Measurements from ENCODE around the gene PPP2R2C.

PPP2R2C gene

DNA sequence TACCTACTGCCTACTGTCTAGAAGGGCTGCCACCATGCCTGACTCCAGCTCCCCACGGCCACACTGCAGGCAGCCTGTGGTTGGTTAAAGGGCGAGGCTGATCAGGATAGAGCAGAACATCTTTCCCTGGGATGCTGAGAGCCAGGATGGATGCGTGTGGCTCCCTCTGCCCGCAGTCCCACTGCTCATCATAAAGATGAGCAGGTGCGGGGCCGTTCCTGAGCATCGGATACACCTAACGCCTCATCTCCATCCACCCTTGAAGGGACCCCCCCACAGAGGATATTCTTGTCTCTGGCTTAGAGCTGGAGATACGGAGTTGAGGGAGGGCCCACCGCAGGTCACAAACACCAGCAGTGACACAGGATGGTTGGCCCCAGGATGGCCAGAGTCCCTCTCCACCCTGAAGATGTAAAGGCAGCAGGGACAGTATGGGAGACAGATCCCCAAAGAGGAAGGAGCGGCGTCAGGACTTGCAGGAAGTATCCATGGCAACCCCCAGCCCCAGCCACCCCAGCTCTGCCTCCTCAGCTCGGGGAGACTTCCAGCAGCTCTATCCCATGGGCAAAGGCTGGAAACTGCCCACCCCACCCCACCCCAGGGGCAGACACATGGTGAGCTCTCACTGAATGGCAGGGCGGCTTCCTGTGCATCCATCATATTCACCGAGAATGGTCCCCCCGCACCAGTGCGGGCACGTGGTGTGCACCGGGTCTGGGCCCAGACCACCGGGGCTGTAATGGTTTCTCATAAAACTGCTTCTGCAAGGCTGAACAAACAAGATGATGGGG, 19.3 kb downstream of the PPP2R2C start:
- Mint-ChIP-seq H3K9me3 (peaks cover 2% of the 10 kb centered on the region), H3K27me3 (ENCODE audit: low read depth, poor library complexity) (peaks cover 38% of the 10 kb centered on the region), H3K4me3 (no peak overlapping the region), H3K4me1 (peaks cover 31% of the 10 kb centered on the region), H3K27ac (no peak overlapping the region), H3K36me3 (ENCODE audit: low read depth) (no peaks in the 10 kb centered on the region)
- no peak for DNase-seq
- TF ChIP-seq, protein P1, sequence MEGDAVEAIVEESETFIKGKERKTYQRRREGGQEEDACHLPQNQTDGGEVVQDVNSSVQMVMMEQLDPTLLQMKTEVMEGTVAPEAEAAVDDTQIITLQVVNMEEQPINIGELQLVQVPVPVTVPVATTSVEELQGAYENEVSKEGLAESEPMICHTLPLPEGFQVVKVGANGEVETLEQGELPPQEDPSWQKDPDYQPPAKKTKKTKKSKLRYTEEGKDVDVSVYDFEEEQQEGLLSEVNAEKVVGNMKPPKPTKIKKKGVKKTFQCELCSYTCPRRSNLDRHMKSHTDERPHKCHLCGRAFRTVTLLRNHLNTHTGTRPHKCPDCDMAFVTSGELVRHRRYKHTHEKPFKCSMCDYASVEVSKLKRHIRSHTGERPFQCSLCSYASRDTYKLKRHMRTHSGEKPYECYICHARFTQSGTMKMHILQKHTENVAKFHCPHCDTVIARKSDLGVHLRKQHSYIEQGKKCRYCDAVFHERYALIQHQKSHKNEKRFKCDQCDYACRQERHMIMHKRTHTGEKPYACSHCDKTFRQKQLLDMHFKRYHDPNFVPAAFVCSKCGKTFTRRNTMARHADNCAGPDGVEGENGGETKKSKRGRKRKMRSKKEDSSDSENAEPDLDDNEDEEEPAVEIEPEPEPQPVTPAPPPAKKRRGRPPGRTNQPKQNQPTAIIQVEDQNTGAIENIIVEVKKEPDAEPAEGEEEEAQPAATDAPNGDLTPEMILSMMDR (IDR thresholded peaks at IDR 0.05), result no peak

- Mint-ChIP-seq H3K27ac (no peak overlapping the region), H3K4me3 (no peak overlapping the region), H3K27me3 (ENCODE audit: low read depth, poor library complexity) (peaks cover 34% of the 10 kb centered on the region), H3K4me1 (peaks cover 39% of the 10 kb centered on the region), H3K36me3 (ENCODE audit: low read depth) (no peaks in the 10 kb centered on the region), H3K9me3 (no peaks in the 10 kb centered on the region)
- TF ChIP-seq, protein P1 (IDR thresholded peaks at IDR 0.05), result no peak
- no peak for DNase-seq
Observed at GRCh38 chr4:6452116-6452896, 20.1 kb downstream of the PPP2R2C start.

DNA sequence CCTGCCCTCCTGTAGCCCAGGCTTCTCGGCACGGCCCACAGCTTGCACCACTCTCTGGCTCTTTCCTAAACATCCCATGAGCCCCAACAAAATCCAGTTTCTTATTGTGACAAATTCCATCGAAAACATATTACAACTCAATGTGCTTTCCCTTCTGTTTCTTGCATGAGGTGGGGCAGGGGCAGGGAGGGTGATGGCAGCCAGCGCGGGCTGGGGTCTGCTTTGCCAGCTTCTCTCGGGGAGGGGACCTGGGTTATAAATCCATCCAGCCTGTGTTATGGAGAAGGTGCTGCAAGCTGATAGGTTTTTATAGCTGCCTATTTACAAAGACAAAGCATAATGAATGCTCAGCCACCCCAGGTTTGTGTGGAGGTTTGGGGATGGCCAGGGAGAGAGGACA, 21.1 kb downstream of the PPP2R2C start:
- H3K36me3 Mint-ChIP-seq (ENCODE audit: low read depth), result no peaks in the 10 kb centered on the region
- no peak overlapping the region for H3K4me3 Mint-ChIP-seq
- TF ChIP-seq, protein P1 (IDR thresholded peaks at IDR 0.05), result no peak
- no peaks in the 10 kb centered on the region for H3K9me3 Mint-ChIP-seq
- no peak for DNase-seq
- no peak overlapping the region for H3K27ac Mint-ChIP-seq
- peaks cover 29% of the 10 kb centered on the region for H3K27me3 Mint-ChIP-seq (ENCODE audit: low read depth, poor library complexity)
- H3K4me1 Mint-ChIP-seq, result peaks cover 44% of the 10 kb centered on the region

DNA sequence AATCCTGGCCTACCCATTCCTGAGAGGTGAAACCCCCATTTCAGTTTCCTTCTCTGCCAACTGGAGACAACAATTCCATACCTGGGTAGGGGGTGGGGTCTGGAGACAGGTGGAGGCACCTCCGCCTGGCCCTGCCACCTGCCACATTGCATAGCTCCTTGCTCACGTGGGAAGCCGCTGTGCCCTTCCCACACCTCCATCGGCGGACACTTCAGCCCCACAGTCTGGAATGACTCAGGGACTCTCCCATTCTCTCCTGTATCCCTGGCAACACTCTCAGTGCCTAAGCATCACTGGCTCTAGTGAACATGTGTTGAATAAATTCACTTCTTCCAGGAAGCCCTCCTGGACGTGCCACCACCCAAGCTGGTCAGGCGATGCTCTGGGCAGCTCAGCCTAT, 21.7 kb downstream of the PPP2R2C start:
- no peaks in the 10 kb centered on the region for H3K36me3 Mint-ChIP-seq (ENCODE audit: low read depth)
- no peak overlapping the region for H3K4me3 Mint-ChIP-seq
- peaks cover 28% of the 10 kb centered on the region for H3K27me3 Mint-ChIP-seq (ENCODE audit: low read depth, poor library complexity)

DNA sequence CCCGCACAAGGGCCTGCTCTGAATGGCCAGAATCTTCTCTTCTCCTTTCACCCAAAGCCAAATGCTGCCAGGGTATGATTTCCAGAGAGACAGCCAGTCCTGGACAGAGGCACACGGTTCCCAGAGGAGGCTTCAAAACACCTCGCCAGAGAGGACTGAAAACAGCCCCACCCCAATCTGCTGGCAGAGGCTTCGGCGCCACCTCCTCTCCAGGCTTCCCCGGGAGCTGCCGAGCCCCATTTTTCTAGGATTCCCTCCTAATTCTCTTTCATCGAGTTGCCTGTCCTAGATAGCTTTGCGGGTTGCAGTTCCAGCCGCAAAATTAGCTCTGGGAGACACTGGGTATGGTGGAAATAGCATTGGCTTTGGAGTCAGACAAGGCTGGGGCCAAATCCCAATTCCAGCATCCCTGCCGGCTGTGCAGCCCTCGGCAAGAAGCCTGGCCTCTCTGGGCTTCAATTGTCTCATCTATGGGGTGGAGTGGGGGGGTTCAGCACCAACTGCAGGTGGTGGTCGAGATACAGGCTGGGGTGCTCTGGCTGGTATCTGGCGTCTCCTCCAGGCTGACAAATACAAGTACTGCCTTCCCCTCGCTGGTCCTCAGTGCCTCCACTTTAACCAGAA, 22.6 kb downstream of the PPP2R2C start:
- TF ChIP-seq, protein P1 (IDR thresholded peaks at IDR 0.05), result no peak
- DNase-seq, result no peak
- peaks cover 47% of the 10 kb centered on the region for H3K4me1 Mint-ChIP-seq
- no peak overlapping the region for H3K4me3 Mint-ChIP-seq
- no peak overlapping the region for H3K27ac Mint-ChIP-seq
- H3K36me3 Mint-ChIP-seq (ENCODE audit: low read depth), result no peaks in the 10 kb centered on the region
- no peaks in the 10 kb centered on the region for H3K9me3 Mint-ChIP-seq
- peaks cover 20% of the 10 kb centered on the region for H3K27me3 Mint-ChIP-seq (ENCODE audit: low read depth, poor library complexity)

More for the DNA sequence above, 21.7 kb downstream of the PPP2R2C start:
- Mint-ChIP-seq H3K9me3 (no peaks in the 10 kb centered on the region), H3K27ac (no peak overlapping the region), H3K4me1 (peaks cover 47% of the 10 kb centered on the region)
- DNase-seq, result no peak
- TF ChIP-seq, protein P1 (IDR thresholded peaks at IDR 0.05), result no peak
